ENCODE data around the gene PLCB4. TPM values are rescaled to one million over a fixed set of nuclear protein-coding genes. Genes with fewer than 3 reads are reported as not detected.

PLCB4 gene
- total and polyA plus RNA-seq, 7 donors = 0.90 to 6.7 (median 2.1) TPM

DNA sequence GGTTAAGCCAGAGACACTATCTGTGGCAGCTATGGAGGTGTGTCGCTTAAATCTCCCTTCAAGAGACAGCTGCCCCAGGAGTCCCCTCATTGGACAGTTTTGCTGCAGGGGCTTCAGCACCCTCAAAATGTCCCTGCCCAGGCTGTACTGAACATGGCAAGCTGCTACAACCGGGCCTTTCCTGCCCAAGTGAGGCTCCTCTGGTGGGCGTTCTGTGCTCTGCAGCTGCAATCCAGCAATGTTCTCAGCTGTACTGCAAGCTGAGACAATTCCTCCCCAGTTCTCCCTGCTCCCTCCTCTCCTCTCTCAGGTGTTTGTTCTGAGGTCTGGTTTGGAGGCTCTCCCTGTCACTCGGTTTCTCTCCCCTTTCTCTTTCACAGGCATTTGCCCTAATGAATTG lies 254.7 kb downstream of the PLCB4 start:
- DNase-seq (no peak), ATAC-seq (no peak)
- 77 to 84% (median 84%) methylated on average over 4 of the region's 4 CpGs for WGBS, 3 donors
- TF ChIP-seq, protein P1, sequence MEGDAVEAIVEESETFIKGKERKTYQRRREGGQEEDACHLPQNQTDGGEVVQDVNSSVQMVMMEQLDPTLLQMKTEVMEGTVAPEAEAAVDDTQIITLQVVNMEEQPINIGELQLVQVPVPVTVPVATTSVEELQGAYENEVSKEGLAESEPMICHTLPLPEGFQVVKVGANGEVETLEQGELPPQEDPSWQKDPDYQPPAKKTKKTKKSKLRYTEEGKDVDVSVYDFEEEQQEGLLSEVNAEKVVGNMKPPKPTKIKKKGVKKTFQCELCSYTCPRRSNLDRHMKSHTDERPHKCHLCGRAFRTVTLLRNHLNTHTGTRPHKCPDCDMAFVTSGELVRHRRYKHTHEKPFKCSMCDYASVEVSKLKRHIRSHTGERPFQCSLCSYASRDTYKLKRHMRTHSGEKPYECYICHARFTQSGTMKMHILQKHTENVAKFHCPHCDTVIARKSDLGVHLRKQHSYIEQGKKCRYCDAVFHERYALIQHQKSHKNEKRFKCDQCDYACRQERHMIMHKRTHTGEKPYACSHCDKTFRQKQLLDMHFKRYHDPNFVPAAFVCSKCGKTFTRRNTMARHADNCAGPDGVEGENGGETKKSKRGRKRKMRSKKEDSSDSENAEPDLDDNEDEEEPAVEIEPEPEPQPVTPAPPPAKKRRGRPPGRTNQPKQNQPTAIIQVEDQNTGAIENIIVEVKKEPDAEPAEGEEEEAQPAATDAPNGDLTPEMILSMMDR (IDR thresholded peaks at IDR 0.05) = peak; percentile 8
- H3K36me3 ChIP-seq (ENCODE audit: insufficient read depth in 1 of 2, low read depth in 1 of 2) = no peaks in the 10 kb centered on the region
- no peak overlapping the region for H3K27ac ChIP-seq
- intact Hi-C loops (cut with DNase I) = no loop called here
- no peak overlapping the region for H3K4me3 ChIP-seq
- no peaks in the 10 kb centered on the region for H3K4me1 ChIP-seq
- no peaks in the 10 kb centered on the region for H3K27me3 ChIP-seq (ENCODE audit: insufficient read depth in 3 of 3, low read length in 2 of 3)
- H3K9me3 ChIP-seq = no peaks in the 10 kb centered on the region

DNA sequence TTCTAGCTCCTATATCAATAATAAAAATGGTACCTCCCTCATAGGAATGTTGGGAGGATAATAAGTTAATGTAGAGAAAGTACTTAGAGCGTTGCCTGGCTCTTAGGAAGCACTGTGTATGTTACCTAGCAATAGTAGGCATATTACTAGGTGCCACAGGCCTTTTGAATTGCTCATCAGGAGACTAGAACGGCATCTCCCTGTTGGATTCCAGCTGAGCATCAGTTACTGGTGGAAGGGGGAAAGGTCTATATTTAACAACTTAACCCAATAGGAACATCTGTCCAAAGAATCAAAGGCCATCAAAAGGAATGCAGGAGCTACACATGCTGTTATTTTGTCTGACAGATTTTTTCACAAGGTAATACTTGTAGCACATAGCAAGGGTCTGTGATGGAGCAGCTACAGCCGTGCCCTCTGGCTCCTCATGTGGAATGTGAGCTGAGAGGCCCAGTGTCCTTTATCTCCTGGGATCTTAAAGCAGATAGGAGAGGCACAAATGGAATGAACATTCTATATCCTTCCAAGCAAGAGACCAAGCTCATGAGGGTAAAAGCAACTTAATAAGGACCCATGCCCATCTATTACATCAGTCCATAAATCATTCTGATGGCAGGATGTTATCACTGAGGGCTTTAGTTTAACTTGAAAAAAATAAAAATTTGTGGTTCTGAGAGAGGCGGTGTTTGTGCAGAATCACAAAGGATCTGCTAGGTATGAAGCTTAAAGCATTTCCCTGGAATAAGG lies 260.6 kb downstream of the PLCB4 start:
- TF ChIP-seq, protein P1 (IDR thresholded peaks at IDR 0.05) = no peak
- DNase-seq = no peak
- H3K9me3 ChIP-seq = no peaks in the 10 kb centered on the region
- H3K4me3 ChIP-seq = no peak overlapping the region
- H3K36me3 ChIP-seq (ENCODE audit: insufficient read depth in 1 of 2, low read depth in 1 of 2) = no peaks in the 10 kb centered on the region
- no peaks in the 10 kb centered on the region for H3K4me1 ChIP-seq
- H3K27me3 ChIP-seq (ENCODE audit: insufficient read depth in 3 of 3, low read length in 2 of 3) = no peaks in the 10 kb centered on the region
- intact Hi-C loops (cut with DNase I) = loop anchor here in 1 of 2 donors (10.0 kb wide), 1 partner anchor 105 kb away; no protein-coding TSS in a partner anchor
- no peak overlapping the region for H3K27ac ChIP-seq
- no peak for ATAC-seq
- WGBS, 3 donors = 81 to 88% (median 83%) methylated on average over 4 of the region's 4 CpGs

DNA sequence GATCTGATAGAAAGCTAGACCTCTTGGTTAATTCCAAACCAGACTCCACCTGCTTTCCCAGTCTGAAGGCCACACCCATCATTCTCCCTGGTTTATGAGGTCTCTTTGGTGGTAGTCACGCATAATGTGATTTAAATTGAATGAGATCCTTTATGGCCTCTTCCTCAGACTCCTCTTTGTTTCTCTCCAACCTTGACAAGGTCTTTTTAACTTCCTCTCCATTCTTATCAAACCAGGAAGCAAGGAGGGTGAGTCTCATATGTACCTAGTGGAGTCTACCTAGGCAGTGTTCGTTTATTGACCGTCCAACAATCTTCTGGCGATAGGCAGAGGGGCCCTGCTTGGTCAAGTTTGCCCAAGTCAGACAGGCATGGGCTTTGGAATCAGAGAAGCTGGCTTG lies 261.3 kb downstream of the PLCB4 start:
- DNase-seq (no peak), ATAC-seq (no peak)
- H3K36me3 ChIP-seq (ENCODE audit: insufficient read depth in 1 of 2, low read depth in 1 of 2) = no peaks in the 10 kb centered on the region
- no peaks in the 10 kb centered on the region for H3K4me1 ChIP-seq
- WGBS, 3 donors = 97 to 99% (median 98%) methylated on average over 4 of the region's 4 CpGs
- no peak overlapping the region for H3K4me3 ChIP-seq
- no peak overlapping the region for H3K27ac ChIP-seq
- H3K27me3 ChIP-seq (ENCODE audit: insufficient read depth in 3 of 3, low read length in 2 of 3) = no peaks in the 10 kb centered on the region
- no peaks in the 10 kb centered on the region for H3K9me3 ChIP-seq
- TF ChIP-seq, protein P1 (IDR thresholded peaks at IDR 0.05) = no peak
- intact Hi-C loops (cut with DNase I) = loop anchor here in 1 of 2 donors (10.0 kb wide), 1 partner anchor 105 kb away; no protein-coding TSS in a partner anchor

DNA sequence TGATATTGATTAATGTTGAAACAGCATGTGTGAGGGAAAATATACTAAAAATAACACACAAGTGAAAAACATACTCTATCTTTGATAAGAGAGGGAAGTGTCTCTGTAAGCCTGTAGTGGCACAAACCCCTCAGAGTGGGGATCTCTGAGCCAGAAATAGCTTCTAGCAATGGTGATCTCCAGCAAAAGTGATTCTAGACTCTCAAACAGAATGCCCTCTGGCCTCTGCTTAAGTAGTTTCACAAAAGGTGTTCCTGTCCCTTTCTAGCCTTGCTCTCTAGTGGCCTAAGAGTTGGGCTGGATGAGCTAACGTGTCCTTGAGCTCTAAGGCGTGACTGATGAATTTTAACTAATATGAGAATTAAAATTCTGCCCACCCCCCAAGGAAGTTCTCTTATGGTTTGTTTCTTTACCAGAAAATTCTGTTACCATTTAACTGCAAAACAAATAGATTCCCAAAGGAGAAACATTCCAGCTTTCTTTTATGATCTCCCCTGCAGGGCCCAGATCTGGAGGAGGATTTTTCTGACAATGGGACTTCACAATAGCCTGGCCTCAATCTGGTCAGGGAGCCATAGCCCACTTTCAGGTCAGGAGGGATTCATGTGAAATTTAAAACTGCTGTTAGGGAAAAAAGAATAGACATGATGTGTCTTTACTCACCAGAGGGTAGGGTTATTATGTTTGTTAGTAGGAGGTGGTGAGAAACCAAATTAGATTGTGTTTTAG lies 263.0 kb downstream of the PLCB4 start:
- 86 to 93% (median 91%) methylated on average over 2 of the region's 2 CpGs for WGBS, 3 donors

More for the DNA sequence above, 263.0 kb downstream of the PLCB4 start:
- H3K9me3 ChIP-seq = no peaks in the 10 kb centered on the region
- no peak overlapping the region for H3K4me3 ChIP-seq
- H3K27ac ChIP-seq = no peak overlapping the region
- intact Hi-C loops (cut with DNase I) = loop anchor here in 1 of 2 donors (10.0 kb wide), 1 partner anchor 107 kb away; no protein-coding TSS in a partner anchor
- no peaks in the 10 kb centered on the region for H3K36me3 ChIP-seq (ENCODE audit: insufficient read depth in 1 of 2, low read depth in 1 of 2)
- TF ChIP-seq, protein P1 (IDR thresholded peaks at IDR 0.05) = no peak
- H3K27me3 ChIP-seq (ENCODE audit: insufficient read depth in 3 of 3, low read length in 2 of 3) = no peaks in the 10 kb centered on the region
- ATAC-seq (no peak), DNase-seq (no peak)
- H3K4me1 ChIP-seq = no peaks in the 10 kb centered on the region

Measured in psoas muscle (tissue), 8 donors.